HG03159 (cell line): ENCODE data around the gene TRIL.

Experiments
- ATAC-seq: cut with Tn5 transposase; IDR thresholded peaks from one replicate; pipeline ENCODE4 v1.9.1; 2021; ENCODE audit warnings: mild to moderate bottlenecking, moderate library complexity; ENCODE audit not compliant: unreplicated experiment

Gene TRIL

GRCh38 chr7:28941633-28942032 lies 16.5 kb downstream of the TRIL start:
- no peak for ATAC-seq

- ATAC-seq: no peak
Observed at GRCh38 chr7:28940741-28941384, 17.3 kb downstream of the TRIL start.

GRCh38 chr7:28939844-28940544 lies 18.1 kb downstream of the TRIL start:
- ATAC-seq: no peak

- ATAC-seq: no peak
Observed at GRCh38 chr7:28939367-28939766, 18.8 kb downstream of the TRIL start.

- ATAC-seq: no peak
Observed at GRCh38 chr7:28937619-28938018, 20.5 kb downstream of the TRIL start.

GRCh38 chr7:28937103-28937502 lies 21.0 kb downstream of the TRIL start:
- no peak for ATAC-seq

GRCh38 chr7:28933846-28934320 lies 24.2 kb downstream of the TRIL start:
- no peak for ATAC-seq

GRCh38 chr7:28931565-28931964 lies 26.6 kb downstream of the TRIL start:
- ATAC-seq: no peak

- ATAC-seq: peak; percentile 90
Observed at GRCh38 chr7:28926871-28927597, 31.1 kb downstream of the TRIL start.

GRCh38 chr7:28922624-28923331 lies 35.4 kb downstream of the TRIL start:
- ATAC-seq: peak; percentile 55

GRCh38 chr7:28921822-28922221 lies 36.3 kb downstream of the TRIL start:
- peak; percentile 76 for ATAC-seq

GRCh38 chr7:28920424-28920823 lies 37.7 kb downstream of the TRIL start:
- no peak for ATAC-seq

- no peak for ATAC-seq
Observed at GRCh38 chr7:28919510-28919909, 38.6 kb downstream of the TRIL start.

- ATAC-seq: no peak
Observed at GRCh38 chr7:28908775-28909174, 49.4 kb downstream of the TRIL start.

GRCh38 chr7:28905464-28905863 lies 52.7 kb downstream of the TRIL start:
- no peak for ATAC-seq

- ATAC-seq: no peak
Observed at GRCh38 chr7:28904578-28905048, 53.5 kb downstream of the TRIL start.

- no peak for ATAC-seq
Observed at GRCh38 chr7:28903730-28904577, 54.2 kb downstream of the TRIL start.
